ENCODE measurements around the gene MBNL3. TPM values are rescaled to one million over a fixed set of nuclear protein-coding genes. Genes with fewer than 3 reads are reported as not detected.

Gene MBNL3
- total RNA-seq, 1 experiment from 2014 or later: 4.6 TPM

GRCh38 chrX:132415012-132415411, 73.8 kb downstream of the MBNL3 start:
- TF ChIP-seq ZNF274 (IDR thresholded peaks at IDR 0.05; ENCODE audit: low read depth, low read length): no peak
- no peak for TF ChIP-seq SIN3A (IDR thresholded peaks at IDR 0.05; ENCODE audit: low read depth)
- no peak for TF ChIP-seq REST (IDR thresholded peaks at IDR 0.05; ENCODE audit: low read depth)
- TF ChIP-seq RAD21 (IDR thresholded peaks at IDR 0.05; ENCODE audit: low read depth): no peak
- TF ChIP-seq, protein P1, sequence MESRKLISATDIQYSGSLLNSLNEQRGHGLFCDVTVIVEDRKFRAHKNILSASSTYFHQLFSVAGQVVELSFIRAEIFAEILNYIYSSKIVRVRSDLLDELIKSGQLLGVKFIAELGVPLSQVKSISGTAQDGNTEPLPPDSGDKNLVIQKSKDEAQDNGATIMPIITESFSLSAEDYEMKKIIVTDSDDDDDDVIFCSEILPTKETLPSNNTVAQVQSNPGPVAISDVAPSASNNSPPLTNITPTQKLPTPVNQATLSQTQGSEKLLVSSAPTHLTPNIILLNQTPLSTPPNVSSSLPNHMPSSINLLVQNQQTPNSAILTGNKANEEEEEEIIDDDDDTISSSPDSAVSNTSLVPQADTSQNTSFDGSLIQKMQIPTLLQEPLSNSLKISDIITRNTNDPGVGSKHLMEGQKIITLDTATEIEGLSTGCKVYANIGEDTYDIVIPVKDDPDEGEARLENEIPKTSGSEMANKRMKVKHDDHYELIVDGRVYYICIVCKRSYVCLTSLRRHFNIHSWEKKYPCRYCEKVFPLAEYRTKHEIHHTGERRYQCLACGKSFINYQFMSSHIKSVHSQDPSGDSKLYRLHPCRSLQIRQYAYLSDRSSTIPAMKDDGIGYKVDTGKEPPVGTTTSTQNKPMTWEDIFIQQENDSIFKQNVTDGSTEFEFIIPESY (IDR thresholded peaks at IDR 0.05; ENCODE audit: extremely low read depth, insufficient replicate concordance, low read length): no peak
- no peak for TF ChIP-seq POLR2AphosphoS5 (IDR thresholded peaks at IDR 0.05; ENCODE audit: low read depth, low read length)
- Histone ChIP-seq H3K4me1 (ENCODE audit: control insufficient read depth in 1 of 2, insufficient read depth in 2 of 2, low read length in 2 of 2) (peaks cover 0 to 9% of the 10 kb centered on the region in 2 experiments; a peak in 2 of 4 replicates), H2AFZ (ENCODE audit: low read depth, low read length, poor library complexity, severe bottlenecking) (no peak overlapping the region), H3K27ac (ENCODE audit: low read depth, low read length) (no peak overlapping the region), H3K79me2 (ENCODE audit: insufficient read depth, low read length) (no peaks in the 10 kb centered on the region), H3K9ac (ENCODE audit: low read length) (no peak overlapping the region), H3K4me3 (replicated peaks in 1 of 2; ENCODE audit: low read depth in 1 of 2, low read length in 2 of 2) (no peak overlapping the region), H4K20me1 (ENCODE audit: insufficient read depth) (no peaks in the 10 kb centered on the region), H3K4me2 (ENCODE audit: low read length) (no peak overlapping the region), H3K27me3 (ENCODE audit: insufficient read depth, low read length) (no peaks in the 10 kb centered on the region), H3K9me3 (ENCODE audit: control insufficient read depth in 1 of 2, insufficient read depth in 1 of 2, low read depth in 1 of 2, low read length in 2 of 2) (no peaks in the 10 kb centered on the region), H3K36me3 (ENCODE audit: control insufficient read depth in 1 of 2, insufficient read depth in 2 of 2, low read length in 2 of 2) (no peaks in the 10 kb centered on the region), H3K9me2 (ENCODE audit: insufficient read depth) (no peaks in the 10 kb centered on the region)
- no peak for DNase-seq (ENCODE audit: low read depth, low spot score)
- ChIA-PET POLR2A (no interaction called here), CTCF (no interaction called here), RAD21 (ENCODE audit: low non-redundant PET in 1 of 2, low total read pairs in 2 of 2, uncharacterized antibody in 2 of 2, unreplicated experiment in 2 of 2) (no interaction called here)
- ATAC-seq: no peak
- no TSS peak for BruUV-seq (replicated peaks)
- intact Hi-C loops (cut with micrococcal nuclease): no loop called here

Data from HCT116 (cell line).